Prostate gland (tissue), 2 donors: ENCODE data around the gene ZNF419. TPM values are rescaled to one million over a fixed set of nuclear protein-coding genes. Genes with fewer than 3 reads are reported as not detected.

ENCODE experiments used
- DNase-seq: peaks from one replicate; pipeline ENCODE4 v3.0.0-alpha.2; 2019; ENCODE audit warnings: low spot score
- H3K27ac ChIP-seq, 2 donors: fragments of 200-600 bp; sonication (generic); 2 replicates each; pipeline ENCODE4 v1.5.1; 2017 to 2019
- H3K27me3 ChIP-seq: fragments of 200-600 bp; sonication (generic); replicated peaks from 2 replicates; pipeline ENCODE4 v1.5.1; 2019; ENCODE audit not compliant: insufficient read depth
- H3K36me3 ChIP-seq, 2 donors: fragments of 200-600 bp; sonication (generic); 1 replicate in 1 of 2; 2 replicates in 1 of 2; pipeline versions ENCODE4 v1.5.1 to v1.8.1; 2017 to 2019
- H3K4me1 ChIP-seq: fragments of 200-600 bp; sonication (generic); replicated peaks from 2 replicates; pipeline ENCODE4 v1.5.1; 2019
- H3K4me3 ChIP-seq, 2 donors: fragments of 200-600 bp; sonication (generic); 2 replicates each; pipeline ENCODE4 v1.5.1; 2017 to 2019
- H3K9me3 ChIP-seq: fragments of 200-600 bp; sonication (generic); 2 replicates; pipeline ENCODE4 v1.5.1; 2017
- POLR2A ChIP-seq: fragments of 450-650 bp; IDR thresholded peaks from one replicate; pipeline ENCODE4 v1.6.1; 2016; ENCODE audit warnings: antibody characterized with exemption, mild to moderate bottlenecking
- WGBS: methylation state at CpG from one replicate; pipeline ENCODE4 v1.1.5; 2018; 5-methylcytosine and 5-hydroxymethylcytosine counted together
- intact Hi-C: fragments of 100-400 bp; cut with DNase I; formaldehyde crosslinking; loops from one replicate; pipeline ENCODE4 v1.14.2; 2022
- small RNA-seq, 2 donors: library from RNA; depleted of rRNA; stranded (forward); fragments of <200 nt; gene quantifications; one replicate each; pipeline ENCODE3, GENCODE V24; 2016
- total RNA-seq, 2 donors: library from RNA; depleted of rRNA; stranded (reverse); fragments of >200 nt; gene quantifications; one replicate each; pipeline ENCODE4 v1.1.0, GENCODE V29; 2016

Gene ZNF419
- total RNA-seq, 2 donors from 2014 or later: 15.4 to 16.0 TPM

DNA sequence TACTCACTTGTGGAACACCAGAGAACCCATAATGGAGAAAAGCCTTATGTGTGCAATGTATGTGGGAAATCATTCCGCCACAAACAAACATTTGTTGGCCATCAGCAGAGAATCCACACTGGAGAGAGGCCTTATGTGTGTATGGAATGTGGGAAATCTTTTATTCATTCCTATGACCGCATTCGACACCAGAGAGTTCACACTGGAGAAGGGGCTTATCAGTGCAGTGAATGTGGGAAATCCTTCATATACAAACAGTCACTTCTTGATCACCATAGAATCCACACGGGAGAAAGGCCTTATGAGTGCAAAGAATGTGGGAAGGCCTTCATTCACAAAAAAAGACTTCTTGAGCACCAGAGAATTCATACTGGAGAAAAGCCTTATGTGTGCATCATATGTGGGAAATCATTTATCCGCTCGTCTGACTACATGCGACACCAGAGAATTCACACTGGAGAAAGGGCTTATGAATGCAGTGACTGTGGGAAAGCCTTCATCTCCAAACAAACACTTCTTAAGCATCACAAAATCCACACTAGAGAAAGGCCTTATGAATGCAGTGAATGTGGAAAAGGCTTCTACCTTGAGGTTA lies 50.5 kb downstream of the ZNF419 start:
- no peaks in the 10 kb centered on the region for H3K27me3 ChIP-seq
- H3K4me1 ChIP-seq: no peaks in the 10 kb centered on the region
- no peak for DNase-seq
- no peak overlapping the region for H3K4me3 ChIP-seq
- TF ChIP-seq POLR2A: no peak
- H3K36me3 ChIP-seq: peaks cover 31 to 41% of the 10 kb centered on the region in 2 donors
- intact Hi-C loops: no loop called here
- WGBS: 98% methylated on average over 7 of the region's 7 CpGs
- H3K27ac ChIP-seq: no peak overlapping the region
- H3K9me3 ChIP-seq: peaks cover 10% of the 10 kb centered on the region

Small RNA genes lying within 50 kb of the gene (small RNA-seq; reads per million reads assigned to genes)
- 0 reads per million in 2 donors for gene VN1R107P

Other genes starting within 250 kb of the ZNF419 start
- 10 to 100 TPM; 16.4 to 21.1 TPM for gene ZNF805, start 247.1 kb upstream of the ZNF419 start, total RNA-seq
- gene ZNF460, start 207.3 kb upstream of the ZNF419 start, total RNA-seq: 10 to 100 TPM; 56.3 to 68.4 TPM
- 10 to 100 TPM; 10.8 to 15.3 TPM for gene ZNF543, start 167.3 kb upstream of the ZNF419 start, total RNA-seq
- gene ZNF304, start 136.5 kb upstream of the ZNF419 start, total RNA-seq: 10 to 100 TPM; 11.9 to 13.2 TPM
- 10 to 100 TPM; 14.0 to 24.7 TPM for gene TRAPPC2B, start 124.2 kb upstream of the ZNF419 start, total RNA-seq
- gene ZNF547, start 124.2 kb upstream of the ZNF419 start, total RNA-seq: 1 to 10 TPM; 4.3 to 8.2 TPM
- 10 to 100 TPM; 20.4 to 27.4 TPM for gene ZNF548, start 97.9 kb upstream of the ZNF419 start, total RNA-seq
- gene ZNF17, start 76.6 kb upstream of the ZNF419 start, total RNA-seq: 10 to 100 TPM; 10.8 to 14.5 TPM
- gene ZNF749, start 52.4 kb upstream of the ZNF419 start, total RNA-seq: 1 to 10 TPM; 5.5 to 8.6 TPM
- gene VN1R1, start 30.6 kb upstream of the ZNF419 start, total RNA-seq: 1 to 10 TPM in 1 of 2 donors, under 1 TPM in 1; 0.96 to 4.8 TPM
- 10 to 100 TPM; 15.2 to 37.9 TPM for gene ZNF772, start 10.2 kb upstream of the ZNF419 start, total RNA-seq
- 10 to 100 TPM; 17.9 to 20.3 TPM for gene ZNF773, start 12.2 kb downstream of the ZNF419 start, total RNA-seq
- 10 to 100 TPM in 1 of 2 donors, 1 to 10 TPM in 1; 7.4 to 11.7 TPM for gene ZNF549, start 39.6 kb downstream of the ZNF419 start, total RNA-seq
- gene ZNF550, start 72.1 kb downstream of the ZNF419 start, total RNA-seq: 10 to 100 TPM in 1 of 2 donors, 1 to 10 TPM in 1; 8.5 to 12.8 TPM
- gene ZNF416, start 91.2 kb downstream of the ZNF419 start, total RNA-seq: 1 to 10 TPM; 4.8 to 5.6 TPM
- gene ZIK1, start 96.4 kb downstream of the ZNF419 start, total RNA-seq: 1 to 10 TPM; 5.3 to 8.5 TPM
- 1 to 10 TPM; 1.5 to 7.4 TPM for gene ZNF530, start 112.1 kb downstream of the ZNF419 start, total RNA-seq
- gene ZNF134, start 126.5 kb downstream of the ZNF419 start, total RNA-seq: 10 to 100 TPM; 18.3 to 25.8 TPM
- 10 to 100 TPM in 1 of 2 donors, 1 to 10 TPM in 1; 8.9 to 23.3 TPM for gene ZNF211, start 145.4 kb downstream of the ZNF419 start, total RNA-seq
- not detected for gene ZSCAN4, start 181.2 kb downstream of the ZNF419 start, total RNA-seq
- 10 to 100 TPM in 1 of 2 donors, 1 to 10 TPM in 1; 7.5 to 14.3 TPM for gene ZNF551, start 194.2 kb downstream of the ZNF419 start, total RNA-seq
- gene ZNF154, start 221.5 kb downstream of the ZNF419 start, total RNA-seq: 1 to 10 TPM; 2.7 to 5.6 TPM
- gene ZNF671, start 239.9 kb downstream of the ZNF419 start, total RNA-seq: 1 to 10 TPM; 8.5 to 8.9 TPM